Vagina (tissue), 2 donors: ENCODE results near the gene FGFRL1.

Source experiments
- POLR2AphosphoS5 ChIP-seq, 2 donors: sonication (generic); formaldehyde crosslinking; IDR thresholded peaks; one replicate each; pipeline ENCODE4 v1.9.0; 2017; ENCODE audit warnings: antibody characterized with exemption in 2 of 2, mild to moderate bottlenecking in 2 of 2, low read depth in 1 of 2; ENCODE audit not compliant: insufficient read depth in 1 of 2
- TF ChIP-seq, protein P1 (sequence below), 3 experiments: fragments of 450-650 bp in 2 of 3; fragments of 200-600 bp in 1 of 3; sonication (generic) in 1 of 3; IDR thresholded peaks; one replicate each; pipeline ENCODE4 v1.5.1; 2017 to 2019; ENCODE audit warnings: antibody characterized with exemption in 3 of 3, mild to moderate bottlenecking in 2 of 3, moderate library complexity in 2 of 3

DNA sequence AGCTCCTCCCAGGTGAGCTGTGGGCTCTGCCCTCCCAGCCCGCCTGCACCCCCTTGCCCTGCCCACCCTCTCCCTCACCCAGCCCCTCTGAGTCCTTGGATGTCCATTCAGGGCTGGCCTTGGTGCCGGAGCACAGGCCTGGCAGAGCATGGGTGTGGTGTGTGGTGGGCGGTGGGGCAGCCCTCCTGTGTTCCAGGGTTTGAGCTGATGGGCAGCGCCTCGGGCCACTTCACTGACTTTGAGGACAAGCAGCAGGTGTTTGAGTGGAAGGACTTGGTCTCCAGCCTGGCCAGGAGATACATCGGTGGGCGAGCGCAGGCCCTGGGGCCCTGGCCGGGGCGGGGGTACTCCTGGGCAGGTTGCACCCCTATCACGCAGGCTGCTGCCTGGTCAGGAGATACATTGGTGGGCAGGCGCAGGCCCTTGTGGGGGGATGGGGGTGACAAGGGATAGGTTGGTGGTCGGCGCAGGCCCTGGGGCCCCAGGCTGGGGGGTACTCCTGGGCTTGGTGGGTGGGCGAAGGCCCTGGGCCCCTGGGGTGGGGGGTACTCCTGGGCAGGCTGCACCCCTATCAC, 10.7 kb upstream of the FGFRL1 start:
- TF ChIP-seq, protein P1, sequence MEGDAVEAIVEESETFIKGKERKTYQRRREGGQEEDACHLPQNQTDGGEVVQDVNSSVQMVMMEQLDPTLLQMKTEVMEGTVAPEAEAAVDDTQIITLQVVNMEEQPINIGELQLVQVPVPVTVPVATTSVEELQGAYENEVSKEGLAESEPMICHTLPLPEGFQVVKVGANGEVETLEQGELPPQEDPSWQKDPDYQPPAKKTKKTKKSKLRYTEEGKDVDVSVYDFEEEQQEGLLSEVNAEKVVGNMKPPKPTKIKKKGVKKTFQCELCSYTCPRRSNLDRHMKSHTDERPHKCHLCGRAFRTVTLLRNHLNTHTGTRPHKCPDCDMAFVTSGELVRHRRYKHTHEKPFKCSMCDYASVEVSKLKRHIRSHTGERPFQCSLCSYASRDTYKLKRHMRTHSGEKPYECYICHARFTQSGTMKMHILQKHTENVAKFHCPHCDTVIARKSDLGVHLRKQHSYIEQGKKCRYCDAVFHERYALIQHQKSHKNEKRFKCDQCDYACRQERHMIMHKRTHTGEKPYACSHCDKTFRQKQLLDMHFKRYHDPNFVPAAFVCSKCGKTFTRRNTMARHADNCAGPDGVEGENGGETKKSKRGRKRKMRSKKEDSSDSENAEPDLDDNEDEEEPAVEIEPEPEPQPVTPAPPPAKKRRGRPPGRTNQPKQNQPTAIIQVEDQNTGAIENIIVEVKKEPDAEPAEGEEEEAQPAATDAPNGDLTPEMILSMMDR (IDR thresholded peaks at IDR 0.05), result no peak
- no peak for TF ChIP-seq POLR2AphosphoS5 (IDR thresholded peaks at IDR 0.05; ENCODE audit: insufficient read depth in 1 of 2, low read depth in 1 of 2)
